GM18517 (cell line): ENCODE results near the gene ZBTB7C.

ENCODE experiments used
- ATAC-seq: cut with Tn5 transposase; IDR thresholded peaks from one replicate; pipeline ENCODE4 v1.9.1; 2021; ENCODE audit warnings: mild to moderate bottlenecking, moderate library complexity; ENCODE audit not compliant: unreplicated experiment

ZBTB7C gene

GRCh38 chr18:48326901-48327675 lies 82.1 kb downstream of the ZBTB7C start:
- no peak for ATAC-seq

DNA sequence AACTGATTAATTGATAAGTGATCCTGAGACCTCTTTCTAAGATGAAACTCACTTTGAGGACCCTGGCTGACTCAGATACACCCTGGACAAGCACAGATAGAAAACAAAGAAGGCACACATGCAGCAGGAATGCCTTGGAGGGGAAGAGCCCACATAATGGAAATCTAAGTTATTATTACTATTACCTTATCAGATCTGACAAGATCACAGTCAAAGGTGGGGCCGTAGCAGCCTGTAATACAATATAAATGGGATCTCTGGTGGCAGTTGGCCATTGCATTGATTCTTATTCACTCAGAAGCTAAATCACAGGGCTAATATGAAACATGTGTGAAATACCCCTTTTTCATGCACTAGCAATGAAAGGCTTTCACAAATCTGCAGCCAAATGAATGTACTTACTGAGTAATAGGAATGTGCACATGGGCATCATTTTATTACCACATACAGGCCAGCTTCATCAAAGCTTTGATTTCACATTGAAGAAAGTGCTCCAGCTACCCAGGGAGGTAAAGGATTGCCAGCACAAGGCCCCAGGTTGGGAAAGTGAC lies 84.0 kb downstream of the ZBTB7C start:
- ATAC-seq: no peak

- no peak for ATAC-seq
These were observed 84.5 kb downstream of the ZBTB7C start for GRCh38 chr18:48324651-48325050.

DNA sequence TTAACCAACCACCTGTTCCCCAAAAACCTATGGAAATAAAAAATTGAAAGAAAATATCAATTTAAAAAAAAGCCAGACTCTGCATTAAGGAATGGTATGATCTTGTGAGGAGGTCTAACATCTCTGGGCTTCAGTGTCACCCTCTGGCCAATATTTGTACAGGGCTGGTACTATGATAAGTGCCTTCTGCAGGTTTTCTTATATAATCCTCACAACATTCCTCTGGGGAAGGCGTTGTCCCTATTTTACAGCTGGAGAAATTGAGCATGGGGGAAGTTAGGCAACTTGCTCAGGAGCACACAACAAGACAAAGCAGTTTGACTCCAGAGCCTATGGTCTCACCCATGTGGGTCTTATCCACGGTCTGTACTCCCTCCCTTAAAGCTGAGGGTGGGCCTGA lies 86.0 kb downstream of the ZBTB7C start:
- no peak for ATAC-seq

DNA sequence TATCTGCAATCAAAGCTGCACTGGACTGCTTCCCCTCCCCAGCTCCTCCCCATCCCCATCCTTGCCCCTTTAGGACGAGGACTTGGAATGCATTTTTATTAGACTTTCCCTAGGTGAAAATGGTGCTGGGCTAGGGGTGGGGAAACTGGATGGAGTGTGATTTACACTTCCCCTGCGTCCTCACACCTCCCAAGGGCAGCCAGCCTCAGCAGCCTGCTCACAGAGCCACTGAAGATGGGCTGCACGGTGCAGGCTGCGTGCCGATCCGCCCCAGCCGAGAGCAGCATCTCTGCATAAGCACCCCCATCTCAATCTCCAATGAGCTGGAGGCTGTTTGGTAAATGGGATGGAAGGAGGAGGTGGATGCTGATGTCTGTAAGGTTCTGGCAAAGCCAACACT lies 87.6 kb downstream of the ZBTB7C start:
- ATAC-seq: no peak

DNA sequence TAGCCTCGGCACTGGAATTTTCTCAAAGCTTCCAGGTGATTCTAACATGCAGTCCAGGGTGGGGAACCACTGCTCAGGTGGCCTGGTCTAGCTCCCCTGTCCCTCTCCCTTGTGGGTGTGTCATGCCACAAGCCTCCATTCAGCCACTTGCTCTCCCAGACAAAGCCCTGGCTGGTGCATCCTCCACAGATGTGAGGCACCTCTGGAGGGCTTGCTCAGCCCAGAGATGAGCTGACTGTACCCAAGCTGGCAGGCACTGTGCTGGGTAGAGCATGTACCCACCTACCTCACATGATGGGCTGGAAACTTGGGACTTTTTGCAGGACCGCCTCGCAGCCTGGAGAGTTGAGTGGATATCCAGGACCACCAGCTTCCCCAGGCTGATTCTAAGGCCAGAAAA lies 88.1 kb downstream of the ZBTB7C start:
- no peak for ATAC-seq

DNA sequence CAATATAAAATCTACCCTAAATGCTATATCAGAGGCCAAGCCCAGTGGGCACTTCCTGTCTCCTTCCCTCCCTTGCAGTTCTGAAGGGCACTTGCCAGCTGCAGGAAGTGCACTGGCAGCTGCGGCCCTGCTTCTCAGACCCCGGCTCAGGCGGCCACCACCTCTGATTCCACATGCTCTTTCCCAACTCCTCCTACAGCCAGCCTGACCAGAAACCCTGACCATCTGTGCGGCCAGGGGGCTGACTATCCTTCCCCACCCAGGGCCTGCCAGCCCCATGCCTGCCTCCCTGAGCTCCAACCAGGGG lies 88.6 kb downstream of the ZBTB7C start:
- no peak for ATAC-seq

DNA sequence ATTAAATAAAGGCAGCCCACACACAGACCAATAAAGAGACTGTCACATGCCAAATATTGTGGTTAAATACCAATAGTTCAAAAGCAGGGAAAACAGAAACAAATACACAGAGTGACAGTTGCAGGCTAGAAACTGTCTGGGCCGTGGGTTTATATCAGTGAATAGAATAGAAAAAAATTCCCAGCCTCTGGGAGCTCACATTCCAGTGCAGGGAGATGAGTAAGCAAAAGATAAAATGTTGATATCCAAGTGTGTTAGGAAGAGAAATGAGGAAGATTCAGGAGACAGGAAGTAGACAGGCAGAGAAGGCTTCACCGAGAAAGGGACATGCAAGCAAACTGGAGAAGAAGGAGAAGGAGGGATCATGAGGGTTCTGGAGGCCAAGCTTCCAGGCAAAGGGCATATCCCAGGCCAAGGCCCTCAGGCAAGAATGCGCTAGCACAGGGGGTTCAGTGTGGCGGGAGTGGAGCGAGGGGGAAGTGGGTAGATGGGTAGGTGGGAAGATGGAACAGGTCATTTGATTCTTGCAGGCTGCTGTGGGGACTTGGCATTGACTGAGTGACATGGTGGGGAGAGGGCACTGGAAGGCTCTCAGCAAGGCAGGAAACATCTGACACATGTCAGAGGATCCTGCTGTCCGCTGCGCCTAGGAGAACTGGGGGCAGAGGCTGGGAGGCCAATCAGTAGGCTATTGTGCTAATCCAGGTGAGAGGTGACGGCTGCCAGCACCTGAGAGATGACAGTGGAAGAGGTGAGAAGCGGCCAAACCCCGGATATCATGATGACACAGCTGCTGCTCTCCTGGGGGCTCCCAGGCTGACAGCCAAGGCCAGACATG lies 89.2 kb downstream of the ZBTB7C start:
- ATAC-seq: no peak

- no peak for ATAC-seq
These were observed 90.7 kb downstream of the ZBTB7C start for GRCh38 chr18:48318436-48318835.

GRCh38 chr18:48317781-48318381 lies 91.3 kb downstream of the ZBTB7C start:
- ATAC-seq: no peak

- ATAC-seq: no peak
These were observed 93.0 kb downstream of the ZBTB7C start for GRCh38 chr18:48316177-48316576.

DNA sequence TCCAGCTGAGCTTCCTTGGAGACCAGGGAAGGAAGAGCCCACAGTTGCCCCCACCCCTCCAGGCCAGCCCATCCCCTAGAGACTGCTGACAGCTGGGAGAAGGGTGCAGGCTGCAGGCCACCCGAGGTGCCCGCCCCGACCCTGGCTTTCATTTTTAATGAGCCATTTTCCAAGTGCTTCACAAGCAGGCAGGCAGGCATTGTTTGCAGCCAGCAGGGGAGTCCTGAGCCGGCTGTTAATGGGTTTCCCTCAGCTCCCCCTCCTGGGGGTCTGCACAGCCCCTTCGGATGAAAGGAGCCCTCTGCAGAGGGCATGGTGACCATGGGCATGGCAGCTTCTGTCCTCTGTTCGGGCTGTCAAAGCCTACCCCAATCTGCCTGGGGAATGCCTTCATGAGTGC lies 94.5 kb downstream of the ZBTB7C start:
- ATAC-seq: no peak

GRCh38 chr18:48313792-48314191 lies 95.4 kb downstream of the ZBTB7C start:
- no peak for ATAC-seq

- no peak for ATAC-seq
These were observed 97.1 kb downstream of the ZBTB7C start for GRCh38 chr18:48312066-48312465.

DNA sequence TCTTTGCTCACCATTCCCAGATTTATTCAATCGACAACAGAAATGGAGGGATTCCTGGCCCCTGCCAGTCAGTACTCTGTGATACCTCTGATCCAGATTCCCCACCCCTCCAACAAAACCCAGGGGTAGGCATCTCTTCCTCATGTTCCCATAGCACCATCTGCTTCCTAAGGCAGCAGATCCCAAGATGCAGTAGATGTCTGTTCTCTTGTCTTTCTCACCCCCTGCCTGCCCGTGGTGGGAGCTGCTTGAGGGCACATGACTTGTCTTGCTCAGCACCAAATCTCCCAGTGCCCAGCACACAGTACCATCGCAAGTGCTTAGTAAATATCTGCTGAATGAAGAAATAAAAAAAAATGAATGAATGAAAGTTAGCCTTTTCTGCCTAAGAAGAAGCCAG lies 98.2 kb downstream of the ZBTB7C start:
- no peak for ATAC-seq

GRCh38 chr18:48310353-48310752 lies 98.8 kb downstream of the ZBTB7C start:
- ATAC-seq: no peak

- no peak for ATAC-seq
These were observed 100.2 kb downstream of the ZBTB7C start for GRCh38 chr18:48308755-48309575.

GRCh38 chr18:48308027-48308635 lies 101.1 kb downstream of the ZBTB7C start:
- no peak for ATAC-seq

DNA sequence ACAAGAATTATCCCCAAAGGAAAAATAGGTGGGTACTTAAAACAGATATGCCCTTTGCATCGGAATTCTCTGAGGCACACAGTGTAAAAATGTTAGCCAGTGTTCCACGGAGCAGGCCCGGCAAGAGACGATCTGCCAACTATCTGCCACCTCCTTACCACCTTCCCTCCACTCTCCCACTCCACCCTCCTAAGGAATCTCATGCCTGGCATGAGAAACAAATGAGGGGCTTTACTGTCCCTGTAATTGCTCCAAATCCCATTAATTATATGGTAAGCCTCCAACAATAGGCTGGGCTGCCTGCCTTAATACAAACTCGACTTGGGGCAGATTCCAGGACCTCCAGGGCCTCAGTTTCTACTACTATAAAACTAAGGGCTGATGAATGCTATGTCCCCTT lies 102.3 kb downstream of the ZBTB7C start:
- no peak for ATAC-seq

- ATAC-seq: no peak
These were observed 104.1 kb downstream of the ZBTB7C start for GRCh38 chr18:48304906-48305693.
